HCT116 (cell line): ENCODE measurements around the gene VEPH1.

Experiments
- EZH2 ChIP-seq: fragments of 200-600 bp; sonication (generic); IDR thresholded peaks from 2 replicates; pipeline ENCODE4 v1.6.1; 2017; ENCODE audit warnings: antibody characterized with exemption, mixed run types
- RAD21 ChIP-seq: IDR thresholded peaks from 2 replicates; pipeline ENCODE4 v1.6.1; 2012; ENCODE audit warnings: low read depth, mild to moderate bottlenecking
- TCF7L2 ChIP-seq: IDR thresholded peaks from 2 replicates; pipeline ENCODE4 v1.7.0; 2011; ENCODE audit warnings: borderline replicate concordance, inconsistent platforms; ENCODE audit not compliant: insufficient read depth, insufficient read length; ENCODE audit errors: extremely low read depth
- TF ChIP-seq, protein P1 (sequence below): IDR thresholded peaks from 2 replicates; pipeline ENCODE4 v1.6.1; 2012; ENCODE audit warnings: low read depth
- TF ChIP-seq, protein P2 (sequence below), 3 experiments: fragments of 200-600 bp in 1 of 3; sonication (generic) in 1 of 3; IDR thresholded peaks in 2 of 3; conservative IDR thresholded peaks in 1 of 3; 2 replicates each; pipeline ENCODE4 v1.5.1; 2012 to 2017; ENCODE audit warnings: low read depth in 2 of 3, low read length in 2 of 3, antibody characterized with exemption in 1 of 3, borderline replicate concordance in 1 of 3, control low read depth in 1 of 3, mild to moderate bottlenecking in 1 of 3, mixed read lengths in 1 of 3, mixed run types in 1 of 3, moderate library complexity in 1 of 3; ENCODE audit not compliant: insufficient read depth in 1 of 3
- TF ChIP-seq, protein P3 (sequence below): IDR thresholded peaks from 2 replicates; pipeline ENCODE4 v1.6.1; 2011; ENCODE audit warnings: mild to moderate bottlenecking, low read length, moderate library complexity; ENCODE audit not compliant: insufficient replicate concordance; ENCODE audit errors: extremely low read depth

DNA sequence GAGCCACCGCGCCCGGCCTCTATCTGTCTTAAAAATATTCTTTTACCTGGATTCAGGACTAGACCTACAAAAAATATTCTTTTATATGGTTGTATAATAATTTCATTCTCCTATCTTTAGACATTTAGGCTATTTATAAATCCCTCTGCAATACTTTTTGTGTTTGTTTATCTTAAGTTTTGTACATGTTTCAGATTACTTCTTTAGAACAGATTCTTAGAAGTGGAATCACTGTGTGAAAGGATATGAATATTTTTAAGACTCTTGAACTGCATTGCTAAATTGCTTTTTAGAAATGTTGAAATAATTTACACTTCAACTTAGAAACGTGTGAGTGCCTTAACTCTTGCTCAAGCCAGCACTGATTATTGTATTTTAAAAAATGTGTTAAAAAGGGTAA, 197.8 kb downstream of the VEPH1 start:
- TF ChIP-seq, protein P1, sequence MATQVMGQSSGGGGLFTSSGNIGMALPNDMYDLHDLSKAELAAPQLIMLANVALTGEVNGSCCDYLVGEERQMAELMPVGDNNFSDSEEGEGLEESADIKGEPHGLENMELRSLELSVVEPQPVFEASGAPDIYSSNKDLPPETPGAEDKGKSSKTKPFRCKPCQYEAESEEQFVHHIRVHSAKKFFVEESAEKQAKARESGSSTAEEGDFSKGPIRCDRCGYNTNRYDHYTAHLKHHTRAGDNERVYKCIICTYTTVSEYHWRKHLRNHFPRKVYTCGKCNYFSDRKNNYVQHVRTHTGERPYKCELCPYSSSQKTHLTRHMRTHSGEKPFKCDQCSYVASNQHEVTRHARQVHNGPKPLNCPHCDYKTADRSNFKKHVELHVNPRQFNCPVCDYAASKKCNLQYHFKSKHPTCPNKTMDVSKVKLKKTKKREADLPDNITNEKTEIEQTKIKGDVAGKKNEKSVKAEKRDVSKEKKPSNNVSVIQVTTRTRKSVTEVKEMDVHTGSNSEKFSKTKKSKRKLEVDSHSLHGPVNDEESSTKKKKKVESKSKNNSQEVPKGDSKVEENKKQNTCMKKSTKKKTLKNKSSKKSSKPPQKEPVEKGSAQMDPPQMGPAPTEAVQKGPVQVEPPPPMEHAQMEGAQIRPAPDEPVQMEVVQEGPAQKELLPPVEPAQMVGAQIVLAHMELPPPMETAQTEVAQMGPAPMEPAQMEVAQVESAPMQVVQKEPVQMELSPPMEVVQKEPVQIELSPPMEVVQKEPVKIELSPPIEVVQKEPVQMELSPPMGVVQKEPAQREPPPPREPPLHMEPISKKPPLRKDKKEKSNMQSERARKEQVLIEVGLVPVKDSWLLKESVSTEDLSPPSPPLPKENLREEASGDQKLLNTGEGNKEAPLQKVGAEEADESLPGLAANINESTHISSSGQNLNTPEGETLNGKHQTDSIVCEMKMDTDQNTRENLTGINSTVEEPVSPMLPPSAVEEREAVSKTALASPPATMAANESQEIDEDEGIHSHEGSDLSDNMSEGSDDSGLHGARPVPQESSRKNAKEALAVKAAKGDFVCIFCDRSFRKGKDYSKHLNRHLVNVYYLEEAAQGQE: no peak
- TF ChIP-seq TCF7L2: no peak
- TF ChIP-seq, protein P2, sequence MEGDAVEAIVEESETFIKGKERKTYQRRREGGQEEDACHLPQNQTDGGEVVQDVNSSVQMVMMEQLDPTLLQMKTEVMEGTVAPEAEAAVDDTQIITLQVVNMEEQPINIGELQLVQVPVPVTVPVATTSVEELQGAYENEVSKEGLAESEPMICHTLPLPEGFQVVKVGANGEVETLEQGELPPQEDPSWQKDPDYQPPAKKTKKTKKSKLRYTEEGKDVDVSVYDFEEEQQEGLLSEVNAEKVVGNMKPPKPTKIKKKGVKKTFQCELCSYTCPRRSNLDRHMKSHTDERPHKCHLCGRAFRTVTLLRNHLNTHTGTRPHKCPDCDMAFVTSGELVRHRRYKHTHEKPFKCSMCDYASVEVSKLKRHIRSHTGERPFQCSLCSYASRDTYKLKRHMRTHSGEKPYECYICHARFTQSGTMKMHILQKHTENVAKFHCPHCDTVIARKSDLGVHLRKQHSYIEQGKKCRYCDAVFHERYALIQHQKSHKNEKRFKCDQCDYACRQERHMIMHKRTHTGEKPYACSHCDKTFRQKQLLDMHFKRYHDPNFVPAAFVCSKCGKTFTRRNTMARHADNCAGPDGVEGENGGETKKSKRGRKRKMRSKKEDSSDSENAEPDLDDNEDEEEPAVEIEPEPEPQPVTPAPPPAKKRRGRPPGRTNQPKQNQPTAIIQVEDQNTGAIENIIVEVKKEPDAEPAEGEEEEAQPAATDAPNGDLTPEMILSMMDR (IDR thresholded peaks at IDR 0.05 in 2 of 3, conservative IDR thresholded peaks at IDR 0.05 in 1 of 3; ENCODE audit: borderline replicate concordance in 1 of 3, insufficient read depth in 1 of 3, low read depth in 2 of 3, low read length in 2 of 3): no peak
- TF ChIP-seq RAD21: no peak
- TF ChIP-seq, protein P3, sequence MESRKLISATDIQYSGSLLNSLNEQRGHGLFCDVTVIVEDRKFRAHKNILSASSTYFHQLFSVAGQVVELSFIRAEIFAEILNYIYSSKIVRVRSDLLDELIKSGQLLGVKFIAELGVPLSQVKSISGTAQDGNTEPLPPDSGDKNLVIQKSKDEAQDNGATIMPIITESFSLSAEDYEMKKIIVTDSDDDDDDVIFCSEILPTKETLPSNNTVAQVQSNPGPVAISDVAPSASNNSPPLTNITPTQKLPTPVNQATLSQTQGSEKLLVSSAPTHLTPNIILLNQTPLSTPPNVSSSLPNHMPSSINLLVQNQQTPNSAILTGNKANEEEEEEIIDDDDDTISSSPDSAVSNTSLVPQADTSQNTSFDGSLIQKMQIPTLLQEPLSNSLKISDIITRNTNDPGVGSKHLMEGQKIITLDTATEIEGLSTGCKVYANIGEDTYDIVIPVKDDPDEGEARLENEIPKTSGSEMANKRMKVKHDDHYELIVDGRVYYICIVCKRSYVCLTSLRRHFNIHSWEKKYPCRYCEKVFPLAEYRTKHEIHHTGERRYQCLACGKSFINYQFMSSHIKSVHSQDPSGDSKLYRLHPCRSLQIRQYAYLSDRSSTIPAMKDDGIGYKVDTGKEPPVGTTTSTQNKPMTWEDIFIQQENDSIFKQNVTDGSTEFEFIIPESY: no peak
- no peak for TF ChIP-seq EZH2
